Mammary epithelial cell (primary cell): ENCODE results near the gene VSTM1.

Source experiments
- EZH2 ChIP-seq: IDR thresholded peaks from 2 replicates; pipeline ENCODE4 v1.6.1; 2012; ENCODE audit warnings: low read length, inconsistent platforms, borderline replicate concordance
- TF ChIP-seq, protein P1 (sequence below), 2 donors: IDR thresholded peaks in 1 of 2; conservative IDR thresholded peaks in 1 of 2; 2 replicates each; pipeline ENCODE4 v1.5.1; 2011 to 2012; ENCODE audit warnings: inconsistent platforms in 2 of 2, low read length in 2 of 2, mild to moderate bottlenecking in 2 of 2, control low read depth in 1 of 2, low read depth in 1 of 2; ENCODE audit not compliant: insufficient read depth in 1 of 2; ENCODE audit errors: extremely low read depth in 1 of 2

DNA sequence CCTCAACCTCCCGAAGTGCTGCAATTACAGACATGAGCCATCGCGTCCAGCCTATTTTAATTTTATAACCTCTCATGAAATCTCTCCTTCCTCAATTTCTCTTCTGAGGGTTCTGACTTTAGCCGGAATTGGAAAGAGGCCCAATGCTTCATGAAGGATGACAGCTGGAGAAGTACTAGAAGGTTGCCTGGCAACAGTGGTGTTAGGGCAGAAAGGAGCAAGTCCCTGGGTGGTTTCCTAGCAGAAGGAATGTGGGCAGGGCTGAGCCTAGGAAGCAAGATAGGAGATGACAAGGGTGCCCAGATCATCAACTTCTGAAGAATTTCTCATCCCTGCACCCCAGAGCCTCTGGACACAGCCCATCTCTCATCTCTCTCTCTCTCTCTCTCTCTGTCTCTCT, 46.4 kb downstream of the VSTM1 start:
- TF ChIP-seq, protein P1, sequence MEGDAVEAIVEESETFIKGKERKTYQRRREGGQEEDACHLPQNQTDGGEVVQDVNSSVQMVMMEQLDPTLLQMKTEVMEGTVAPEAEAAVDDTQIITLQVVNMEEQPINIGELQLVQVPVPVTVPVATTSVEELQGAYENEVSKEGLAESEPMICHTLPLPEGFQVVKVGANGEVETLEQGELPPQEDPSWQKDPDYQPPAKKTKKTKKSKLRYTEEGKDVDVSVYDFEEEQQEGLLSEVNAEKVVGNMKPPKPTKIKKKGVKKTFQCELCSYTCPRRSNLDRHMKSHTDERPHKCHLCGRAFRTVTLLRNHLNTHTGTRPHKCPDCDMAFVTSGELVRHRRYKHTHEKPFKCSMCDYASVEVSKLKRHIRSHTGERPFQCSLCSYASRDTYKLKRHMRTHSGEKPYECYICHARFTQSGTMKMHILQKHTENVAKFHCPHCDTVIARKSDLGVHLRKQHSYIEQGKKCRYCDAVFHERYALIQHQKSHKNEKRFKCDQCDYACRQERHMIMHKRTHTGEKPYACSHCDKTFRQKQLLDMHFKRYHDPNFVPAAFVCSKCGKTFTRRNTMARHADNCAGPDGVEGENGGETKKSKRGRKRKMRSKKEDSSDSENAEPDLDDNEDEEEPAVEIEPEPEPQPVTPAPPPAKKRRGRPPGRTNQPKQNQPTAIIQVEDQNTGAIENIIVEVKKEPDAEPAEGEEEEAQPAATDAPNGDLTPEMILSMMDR (conservative IDR thresholded peaks at IDR 0.05 in 1 of 2, IDR thresholded peaks at IDR 0.05 in 1 of 2; ENCODE audit: extremely low read depth in 1 of 2, insufficient read depth in 1 of 2, low read depth in 1 of 2, low read length in 2 of 2): no peak
- TF ChIP-seq EZH2: no peak
